ENCODE results near the gene LRP1.

DNA sequence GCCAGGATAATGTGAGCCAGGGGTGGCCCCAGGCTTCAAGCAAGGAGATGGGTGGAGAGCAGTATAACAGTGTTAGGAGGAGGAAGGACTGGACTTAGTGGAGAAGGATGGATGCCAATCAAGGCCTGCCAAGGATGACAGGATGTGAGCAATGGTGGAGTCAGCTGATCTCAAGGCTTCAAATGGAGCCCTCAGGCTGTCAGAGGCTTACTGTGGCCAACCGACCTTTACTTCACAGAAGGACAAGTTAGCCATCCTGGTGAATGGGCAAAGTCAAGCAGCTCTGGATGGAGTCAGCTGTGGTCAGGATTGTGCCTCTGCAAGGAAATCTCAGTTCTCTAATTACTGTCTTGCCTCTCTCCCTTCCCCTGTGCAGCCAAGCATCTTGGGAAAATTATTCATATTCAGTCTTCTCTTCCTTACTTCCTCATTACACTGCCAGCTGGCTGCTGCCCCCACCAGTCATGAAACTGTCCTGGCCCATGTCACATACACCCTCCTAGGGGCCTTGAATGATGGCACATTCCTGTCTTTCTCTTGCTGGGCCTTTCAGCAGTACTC is 9.5 kb upstream of the LRP1 start:
- no peak for TF ChIP-seq POLR2A (IDR thresholded peaks at IDR 0.05; ENCODE audit: low read depth, low read length)
- TF ChIP-seq POLR2AphosphoS5 (IDR thresholded peaks at IDR 0.05; ENCODE audit: low read depth, low read length), result no peak

Data from GM12892 (cell line).